ENCODE results near the gene COL13A1. TPM values are rescaled to one million over a fixed set of nuclear protein-coding genes. Genes with fewer than 3 reads are reported as not detected.

Gene COL13A1
- total RNA-seq, 1 experiment from 2014 or later, result 3.6 TPM

DNA sequence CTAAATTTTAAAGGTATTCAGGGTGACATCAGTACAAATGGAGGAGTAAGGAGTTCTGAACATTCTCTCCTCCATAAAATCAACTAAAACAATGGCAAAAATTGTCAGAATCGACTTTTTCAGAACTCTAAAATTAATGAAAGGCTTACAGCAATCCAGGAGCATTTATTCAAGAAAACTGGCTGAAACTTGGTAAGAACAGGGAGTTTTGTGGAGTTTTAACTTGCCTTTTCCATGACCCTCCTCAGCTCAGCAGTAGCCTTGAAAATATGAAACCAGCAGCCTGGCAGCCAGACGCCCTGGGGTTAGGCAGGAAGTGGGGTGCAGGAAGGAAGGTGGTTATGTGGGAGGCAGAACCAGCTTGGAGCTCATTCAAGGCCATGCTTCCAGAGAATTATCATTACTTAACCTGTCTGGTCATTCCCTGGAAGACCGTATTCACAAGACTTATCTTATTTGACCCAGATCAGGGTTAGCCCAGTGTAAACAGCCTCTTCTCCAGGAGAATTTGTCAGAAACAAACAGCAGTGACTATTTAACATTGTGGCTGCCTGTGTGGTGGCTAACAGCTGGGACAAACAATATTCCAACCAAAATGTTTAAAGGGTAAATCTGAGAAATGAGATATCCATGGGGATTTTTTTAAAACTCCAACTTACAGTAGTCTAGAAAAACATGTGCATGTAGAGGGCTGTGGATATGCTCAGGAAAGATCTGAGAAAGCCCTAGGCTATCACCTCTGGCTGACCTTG is 175.3 kb downstream of the COL13A1 start:
- Histone ChIP-seq H3K23ac (ENCODE audit: insufficient read length, low read depth, low read length) (no peak overlapping the region), H3K4me1 (ENCODE audit: insufficient read depth, low read length) (no peaks in the 10 kb centered on the region), H3K4ac (ENCODE audit: low read depth, low read length) (no peak overlapping the region), H3K9me3 (ENCODE audit: control insufficient read depth, low read depth, low read length) (no peaks in the 10 kb centered on the region), H3K56ac (ENCODE audit: insufficient read length, low read depth, low read length) (no peak overlapping the region), H4K20me1 (ENCODE audit: control insufficient read depth, insufficient read depth, insufficient read length) (no peaks in the 10 kb centered on the region), H2BK120ac (ENCODE audit: low read depth, low read length, poor library complexity, severe bottlenecking) (no peak overlapping the region), H3K79me2 (ENCODE audit: insufficient read depth, low read length) (no peaks in the 10 kb centered on the region), H3K23me2 (ENCODE audit: insufficient read length, low read depth, low read length, poor library complexity, severe bottlenecking) (no peaks in the 10 kb centered on the region), H3K27ac (ENCODE audit: insufficient read length, low read depth, low read length) (no peak overlapping the region), H4K5ac (ENCODE audit: insufficient read length, low read depth, low read length) (no peak overlapping the region), H2BK15ac (ENCODE audit: low read depth, low read length) (no peak overlapping the region), H3K14ac (ENCODE audit: insufficient read depth, low read length) (no peak overlapping the region; the same call in 1 of the 2 replicates), H2BK5ac (ENCODE audit: insufficient read length, low read length) (no peak overlapping the region), H2AK5ac (ENCODE audit: insufficient read length, low read length) (no peak overlapping the region), H3K27me3 (ENCODE audit: insufficient read depth, low read length) (no peaks in the 10 kb centered on the region), H4K91ac (ENCODE audit: insufficient read length, low read depth, low read length) (no peak overlapping the region), H2BK12ac (ENCODE audit: insufficient read length, low read depth, low read length) (no peak overlapping the region), H2BK20ac (ENCODE audit: low read depth, low read length, poor library complexity, severe bottlenecking) (no peak overlapping the region), H3K18ac (ENCODE audit: insufficient read length, low read depth, low read length) (no peak overlapping the region), H2AFZ (ENCODE audit: low read length) (no peak overlapping the region), H4K8ac (replicated peaks; ENCODE audit: insufficient read length, low read depth, low read length) (no peak overlapping the region), H3T11ph (ENCODE audit: low read length) (no peak overlapping the region), H3K9ac (ENCODE audit: extremely low read depth, insufficient read length, low read length) (no peak overlapping the region), H3K79me1 (ENCODE audit: insufficient read depth, low read depth, low read length, poor library complexity, severe bottlenecking) (no peaks in the 10 kb centered on the region), H3K4me2 (ENCODE audit: insufficient read depth, insufficient read length, low read length) (no peak overlapping the region)
- Mint-ChIP-seq H3K27ac (no peak overlapping the region), H3K9me3 (peaks cover 10 to 11% of the 10 kb centered on the region in 2 experiments), H3K4me1 (no peaks in the 10 kb centered on the region), H3K27me3 (ENCODE audit: low read depth) (peaks cover 40% of the 10 kb centered on the region), H3K36me3 (ENCODE audit: insufficient read depth in 1 of 3, low read depth in 3 of 3) (no peaks in the 10 kb centered on the region; a peak in 1 of 7 replicates), H3K4me3 (no peak overlapping the region)
- no CpG with 5 or more reads among the region's 3 CpGs for WGBS (ENCODE audit: extremely low coverage, insufficient read length, low lambda C conversion rate)
- DNase-seq, result no peak
- TF ChIP-seq, protein P1, sequence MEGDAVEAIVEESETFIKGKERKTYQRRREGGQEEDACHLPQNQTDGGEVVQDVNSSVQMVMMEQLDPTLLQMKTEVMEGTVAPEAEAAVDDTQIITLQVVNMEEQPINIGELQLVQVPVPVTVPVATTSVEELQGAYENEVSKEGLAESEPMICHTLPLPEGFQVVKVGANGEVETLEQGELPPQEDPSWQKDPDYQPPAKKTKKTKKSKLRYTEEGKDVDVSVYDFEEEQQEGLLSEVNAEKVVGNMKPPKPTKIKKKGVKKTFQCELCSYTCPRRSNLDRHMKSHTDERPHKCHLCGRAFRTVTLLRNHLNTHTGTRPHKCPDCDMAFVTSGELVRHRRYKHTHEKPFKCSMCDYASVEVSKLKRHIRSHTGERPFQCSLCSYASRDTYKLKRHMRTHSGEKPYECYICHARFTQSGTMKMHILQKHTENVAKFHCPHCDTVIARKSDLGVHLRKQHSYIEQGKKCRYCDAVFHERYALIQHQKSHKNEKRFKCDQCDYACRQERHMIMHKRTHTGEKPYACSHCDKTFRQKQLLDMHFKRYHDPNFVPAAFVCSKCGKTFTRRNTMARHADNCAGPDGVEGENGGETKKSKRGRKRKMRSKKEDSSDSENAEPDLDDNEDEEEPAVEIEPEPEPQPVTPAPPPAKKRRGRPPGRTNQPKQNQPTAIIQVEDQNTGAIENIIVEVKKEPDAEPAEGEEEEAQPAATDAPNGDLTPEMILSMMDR (conservative IDR thresholded peaks at IDR 0.05), result no peak

Measured in H9 (cell line).